B cell (primary cell): Measurements from ENCODE around the gene NRXN2.

Experiments
- CTCF ChIP-seq: fragments of 200-600 bp; IDR thresholded peaks from one replicate; pipeline ENCODE4 v1.8.0; 2022; ENCODE audit warnings: antibody characterized with exemption, mild to moderate bottlenecking
- EZH2 ChIP-seq: IDR thresholded peaks from 2 replicates; pipeline ENCODE4 v1.6.1; 2012; ENCODE audit warnings: borderline replicate concordance, low read depth, mild to moderate bottlenecking, moderate library complexity, low read length; ENCODE audit not compliant: insufficient read depth, poor library complexity, severe bottlenecking

- TF ChIP-seq CTCF (no peak), EZH2 (no peak)
These were observed 21.7 kb upstream of the NRXN2 start for GRCh38 chr11:64744544-64745188.
